GM21423 (cell line): Measurements from ENCODE around the gene GRAMD4.

ENCODE experiments used
- ATAC-seq: cut with Tn5 transposase; IDR thresholded peaks from one replicate; pipeline ENCODE4 v1.9.1; 2021; ENCODE audit warnings: mild to moderate bottlenecking, moderate library complexity; ENCODE audit not compliant: unreplicated experiment

The GRAMD4 gene

DNA sequence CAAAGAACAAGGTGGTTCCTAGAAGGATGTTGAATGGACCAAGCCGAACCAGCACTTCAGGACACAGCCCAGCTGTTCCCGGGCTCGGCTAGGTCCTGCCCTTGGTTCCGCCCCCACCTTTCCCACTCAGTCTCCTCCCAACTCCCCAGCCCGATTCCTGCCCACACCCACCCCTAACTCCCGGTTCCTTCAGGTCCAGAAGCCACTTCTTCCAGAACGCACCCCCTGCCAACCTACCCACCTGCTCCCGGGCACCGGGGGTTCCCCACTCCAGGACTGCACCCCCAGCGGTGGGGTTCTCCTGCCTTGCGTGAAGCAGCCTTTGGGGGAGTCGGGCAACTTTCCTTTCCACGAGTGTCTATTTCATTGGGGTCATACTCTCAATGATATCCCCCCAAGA, 87.1 kb downstream of the GRAMD4 start:
- ATAC-seq: no peak

DNA sequence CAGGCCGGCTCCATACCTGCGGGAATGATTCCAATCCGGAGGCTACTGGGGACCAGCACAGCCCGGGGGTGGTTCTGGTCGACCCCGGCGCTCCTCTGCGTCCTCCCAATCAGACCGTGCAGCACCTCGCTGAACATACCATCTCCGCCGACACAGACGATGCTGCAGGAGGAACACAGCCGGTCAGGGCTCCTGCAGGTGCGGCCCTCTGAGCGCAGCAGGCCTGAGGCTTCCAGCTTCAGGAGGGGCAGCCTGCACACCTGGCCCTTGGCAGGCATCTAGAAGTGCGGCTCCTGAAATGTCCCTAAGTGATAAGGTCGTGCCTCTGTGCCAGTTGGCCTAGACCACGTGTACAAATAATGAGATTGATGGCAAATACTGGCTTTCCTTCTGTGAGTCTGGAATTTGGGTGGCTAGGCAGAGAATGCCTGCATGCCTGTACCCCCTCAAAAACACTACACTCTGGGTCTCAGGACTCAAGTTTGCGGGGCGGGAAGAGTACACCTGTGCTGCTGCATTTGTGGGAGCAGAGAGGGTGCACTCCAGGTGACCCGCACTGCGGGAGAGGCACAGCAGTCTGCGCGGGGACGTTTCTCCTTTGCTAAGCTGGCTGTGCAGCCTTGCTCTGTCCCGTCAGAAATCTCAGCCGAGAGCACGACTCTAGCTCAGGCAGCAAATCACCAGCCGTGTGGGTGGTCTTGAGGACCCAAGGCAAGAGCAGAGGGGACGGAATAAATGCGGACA, 87.8 kb downstream of the GRAMD4 start:
- ATAC-seq: no peak

DNA sequence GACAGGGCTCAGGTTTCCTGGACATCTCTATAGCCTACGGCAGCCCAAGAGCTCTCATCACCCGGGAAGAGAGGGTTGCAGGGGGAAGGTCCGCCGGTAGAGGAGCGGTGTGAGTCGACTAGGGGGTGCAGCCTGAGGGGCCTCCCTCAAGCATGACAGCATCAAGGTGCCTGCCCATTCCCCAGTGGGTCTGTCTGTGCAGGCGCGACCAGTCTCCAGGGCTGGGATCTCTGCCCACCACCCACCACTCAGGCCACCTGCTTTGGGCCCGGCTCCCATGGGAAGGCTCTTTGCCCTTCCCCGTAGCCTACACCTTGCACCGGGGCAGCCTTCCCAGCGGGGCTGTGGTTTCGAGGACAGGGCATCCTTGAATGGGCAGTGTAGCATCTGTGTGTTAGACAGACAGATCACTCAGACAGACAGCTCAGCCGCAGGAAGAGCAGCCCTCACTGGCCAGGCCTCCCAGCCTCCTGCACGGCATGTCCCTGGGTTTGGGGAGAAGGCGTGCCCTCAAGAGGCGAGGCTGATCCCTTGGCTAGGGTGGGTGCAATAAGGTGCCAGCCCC, 88.7 kb downstream of the GRAMD4 start:
- no peak for ATAC-seq

DNA sequence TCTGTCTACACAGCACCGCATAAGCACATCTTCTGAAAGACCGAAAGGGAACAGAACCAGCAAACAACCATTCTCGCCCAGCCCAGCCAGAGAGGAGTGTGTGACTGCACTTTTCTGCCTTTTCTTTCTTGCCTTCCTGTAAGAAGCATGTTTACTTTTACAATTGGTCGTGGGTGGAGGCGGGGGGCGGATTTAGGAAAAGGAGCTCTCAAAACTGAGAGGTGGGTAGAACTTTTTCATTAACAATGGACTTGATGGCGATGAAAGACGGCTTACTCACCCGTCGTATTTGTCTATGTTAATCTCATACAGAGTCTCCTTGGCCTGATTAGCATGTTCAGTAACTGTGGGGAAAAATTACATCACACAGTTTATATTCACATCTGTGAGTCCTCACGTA, 90.6 kb downstream of the GRAMD4 start:
- no peak for ATAC-seq

DNA sequence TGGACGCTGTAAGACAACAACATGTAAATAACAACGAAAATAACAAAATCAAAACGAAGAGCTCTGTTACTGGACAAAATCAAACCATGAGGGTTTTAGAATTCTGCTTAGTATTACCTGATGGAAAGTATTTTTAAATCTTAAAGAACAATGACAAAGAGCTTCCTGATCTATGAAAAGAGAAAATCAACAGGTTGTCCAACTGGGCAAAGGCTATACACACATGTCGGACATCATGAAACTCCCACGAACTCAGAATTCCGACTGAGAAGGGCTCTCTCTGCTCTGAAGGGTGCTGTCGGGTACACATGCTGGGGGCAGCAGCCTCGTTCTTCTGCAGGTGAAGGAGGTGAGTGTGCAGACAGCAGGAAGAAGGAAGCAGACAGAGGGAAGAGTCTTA, 92.1 kb downstream of the GRAMD4 start:
- ATAC-seq: no peak

- no peak for ATAC-seq
These were observed 94.4 kb downstream of the GRAMD4 start for GRCh38 chr22:46714550-46714949.

- ATAC-seq: no peak
These were observed 99.7 kb downstream of the GRAMD4 start for GRCh38 chr22:46719921-46720320.

DNA sequence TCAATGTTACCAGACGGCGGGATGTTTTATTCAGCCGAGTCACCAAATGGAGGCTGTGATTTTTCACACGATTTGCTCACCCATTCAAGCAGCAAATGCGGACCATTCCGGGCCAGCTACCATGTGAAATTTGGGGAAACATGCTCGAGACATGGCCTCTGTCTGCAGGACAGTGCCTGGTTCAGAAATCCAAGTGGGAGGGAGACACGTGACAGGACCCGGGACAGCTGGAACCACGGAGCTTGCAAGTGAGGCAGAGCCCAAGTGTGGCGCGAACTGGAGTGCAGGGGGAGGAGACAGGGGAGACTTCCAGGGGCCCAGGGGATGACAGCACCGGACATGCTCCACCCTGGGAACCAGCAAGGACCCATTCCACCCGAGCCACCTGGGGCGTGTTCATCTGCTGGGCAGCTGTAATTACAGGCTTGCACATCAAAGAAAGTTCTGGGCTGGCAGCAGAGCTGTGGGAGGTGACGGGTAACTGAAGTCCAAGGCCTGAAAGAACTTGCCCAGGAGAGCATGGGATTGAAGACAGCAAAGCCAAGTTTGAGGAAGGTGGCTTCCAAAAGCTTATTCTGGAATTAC, 101.4 kb downstream of the GRAMD4 start:
- ATAC-seq: no peak

DNA sequence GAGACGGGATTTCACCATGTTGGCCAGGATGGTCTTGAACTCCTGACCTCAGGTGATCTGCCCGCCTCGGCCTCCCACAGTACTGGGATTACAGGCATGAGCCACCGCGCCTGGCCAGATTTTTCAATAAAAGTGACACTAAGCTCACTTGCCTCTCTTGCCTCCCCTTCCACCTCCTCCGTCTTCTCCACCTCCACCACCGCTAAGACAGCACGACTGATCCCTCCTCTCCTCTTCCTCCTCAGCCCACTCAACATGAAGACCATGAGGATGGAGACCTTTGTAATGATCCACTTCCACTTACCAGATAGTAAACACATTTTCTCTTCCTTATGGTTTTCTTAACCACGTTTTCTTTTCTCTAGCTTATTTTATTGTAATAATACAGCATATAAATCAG, 103.7 kb downstream of the GRAMD4 start:
- ATAC-seq: no peak

GRCh38 chr22:46725096-46725495, 104.9 kb downstream of the GRAMD4 start:
- no peak for ATAC-seq

DNA sequence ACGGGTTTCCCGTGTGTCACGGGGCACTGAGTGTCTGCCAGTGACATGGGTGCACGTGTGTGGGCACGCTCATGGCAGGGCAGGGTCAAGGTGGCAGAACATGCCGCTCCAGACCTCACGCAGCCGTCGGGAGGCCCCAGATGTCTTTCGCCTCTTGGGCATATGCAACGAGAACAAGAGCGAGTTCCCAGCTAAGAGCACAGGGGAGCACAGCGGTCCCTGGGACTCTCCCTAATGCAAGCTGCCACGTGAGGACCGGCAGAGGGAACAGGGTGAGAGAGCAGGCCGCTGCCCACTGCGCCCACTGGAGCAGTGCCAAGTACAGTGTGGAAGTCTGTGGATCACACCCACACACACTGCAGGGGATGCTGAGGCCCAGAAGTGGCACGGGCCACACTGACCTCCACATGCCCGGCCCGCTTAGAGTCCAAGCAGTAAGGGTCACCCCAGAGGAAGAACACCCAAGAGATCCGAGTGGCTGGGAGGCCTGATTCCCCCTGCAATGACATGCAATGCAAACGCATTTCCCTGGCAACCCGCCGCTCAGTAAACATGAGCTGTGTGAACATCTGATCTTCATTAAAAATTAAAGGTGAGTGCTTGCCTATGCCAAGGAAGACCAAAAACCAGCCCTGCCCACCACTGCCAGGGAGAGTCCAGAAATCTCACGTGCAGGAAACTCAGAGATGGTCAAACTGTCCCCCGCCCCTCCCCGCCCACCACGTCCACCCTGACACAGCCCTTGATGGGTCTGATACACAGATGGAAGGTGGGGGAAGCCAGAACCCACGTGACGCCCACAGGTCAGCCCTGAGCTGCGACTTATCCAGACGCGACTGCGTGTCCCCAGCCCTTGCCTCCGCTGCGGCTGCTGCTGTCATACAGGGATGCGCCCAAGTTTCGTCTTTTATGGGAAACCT, 106.1 kb downstream of the GRAMD4 start:
- no peak for ATAC-seq

DNA sequence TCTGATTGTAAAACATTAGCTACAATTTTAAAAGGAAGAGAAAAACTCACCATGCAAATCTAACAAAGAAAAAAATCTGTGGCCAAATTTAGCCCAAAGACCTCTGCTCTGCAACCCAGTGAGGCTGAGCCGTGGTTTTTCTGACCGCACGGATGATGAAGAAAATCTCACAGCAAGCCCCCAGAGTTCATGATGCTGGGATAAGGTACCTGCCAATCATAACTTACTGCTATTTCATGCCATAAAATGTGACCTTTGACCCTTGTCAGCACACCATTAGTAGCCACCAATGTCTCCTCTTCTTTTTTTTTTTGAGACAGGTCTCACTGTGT, 106.8 kb downstream of the GRAMD4 start:
- ATAC-seq: no peak

DNA sequence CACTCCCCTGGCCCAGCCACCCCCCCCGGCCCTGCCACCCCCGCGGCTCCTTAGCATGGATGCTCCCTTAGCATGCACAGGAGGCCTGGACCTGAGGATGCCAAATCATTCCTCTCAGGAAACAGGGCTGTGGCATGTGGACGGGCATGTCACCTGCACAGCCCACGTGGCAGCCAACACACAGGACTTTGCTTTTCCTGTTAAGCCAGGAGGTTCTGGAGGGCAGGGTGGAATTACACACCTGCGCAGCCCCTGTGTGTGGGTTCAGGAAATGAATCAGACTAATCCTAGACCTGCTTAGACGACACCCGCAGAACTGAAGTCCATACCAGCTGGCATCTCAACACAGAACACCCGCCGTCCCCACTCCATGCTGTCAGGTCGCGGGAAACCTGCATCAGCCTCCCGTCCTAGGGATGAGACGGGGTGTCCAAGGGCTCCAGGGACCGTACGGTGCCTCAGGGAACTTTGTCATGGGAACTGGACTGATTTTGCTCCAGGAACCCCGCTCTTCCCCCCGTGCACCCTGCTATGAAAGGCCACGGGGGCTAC, 107.7 kb downstream of the GRAMD4 start:
- ATAC-seq: no peak

DNA sequence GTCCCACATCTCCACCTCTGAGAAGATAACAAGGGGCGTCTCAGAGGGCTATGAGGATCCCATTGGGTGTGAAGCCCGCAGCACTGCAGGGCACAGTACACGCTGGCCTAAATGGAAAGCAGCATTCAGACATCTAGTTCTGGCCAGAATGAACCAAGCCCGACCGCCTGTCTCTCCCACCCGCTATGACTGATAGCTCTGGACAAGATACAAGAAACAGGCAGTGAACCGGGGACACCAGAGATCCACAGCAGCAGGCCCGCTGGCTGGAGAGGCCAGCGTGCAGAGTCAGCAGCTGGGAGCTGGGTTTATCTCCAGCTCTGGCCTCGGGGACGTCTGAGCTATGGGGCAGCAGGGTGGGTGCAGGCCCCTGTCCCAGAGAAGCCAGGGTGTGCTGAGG, 108.3 kb downstream of the GRAMD4 start:
- no peak for ATAC-seq
